Spleen (tissue), 11 donors: ENCODE measurements around the gene ATP10A. TPM values are rescaled to one million over a fixed set of nuclear protein-coding genes. Genes with fewer than 3 reads are reported as not detected.

Experiments
- DNase-seq: peaks from one replicate; pipeline ENCODE4 v3.0.0-alpha.2; 2020
- H3K27ac ChIP-seq, 8 donors: fragments of 200-600 bp; sonication (generic) in 7 of 8; 1 replicate in 4 of 8; 2 replicates in 4 of 8; pipeline versions ENCODE4 v1.5.0 to v1.8.0; 2016 to 2021; ENCODE audit warnings: inconsistent platforms in 4 of 8, mild to moderate bottlenecking in 4 of 8, moderate library complexity in 1 of 8
- H3K27me3 ChIP-seq, 7 donors: fragments of 200-600 bp; sonication (generic) in 6 of 7; replicated peaks in 1 of 7; 1 replicate in 4 of 7; 2 replicates in 3 of 7; pipeline versions ENCODE4 v1.5.0 to v1.8.0; 2016 to 2021; ENCODE audit warnings: inconsistent platforms in 3 of 7, mild to moderate bottlenecking in 1 of 7
- H3K36me3 ChIP-seq, 6 donors: fragments of 200-600 bp; sonication (generic) in 5 of 6; 1 replicate in 4 of 6; 2 replicates in 2 of 6; pipeline versions ENCODE4 v1.5.0 to v1.8.0; 2016 to 2021; ENCODE audit warnings: inconsistent platforms in 2 of 6
- H3K4me1 ChIP-seq, 6 donors: fragments of 200-600 bp; sonication (generic) in 5 of 6; 1 replicate in 3 of 6; 2 replicates in 3 of 6; pipeline versions ENCODE4 v1.5.0 to v1.8.0; 2016 to 2021; ENCODE audit warnings: inconsistent platforms in 3 of 6
- H3K4me3 ChIP-seq, 8 donors: fragments of 200-600 bp; sonication (generic) in 7 of 8; 1 replicate in 4 of 8; 2 replicates in 4 of 8; pipeline versions ENCODE4 v1.5.0 to v1.8.0; 2016 to 2021; ENCODE audit warnings: inconsistent platforms in 4 of 8, mild to moderate bottlenecking in 4 of 8, moderate library complexity in 2 of 8
- H3K9me3 ChIP-seq, 8 donors: fragments of 200-600 bp; sonication (generic) in 7 of 8; 1 replicate in 4 of 8; 2 replicates in 4 of 8; pipeline versions ENCODE4 v1.5.0 to v1.8.0; 2016 to 2021; ENCODE audit warnings: inconsistent platforms in 4 of 8
- POLR2A ChIP-seq, 3 donors: fragments of 450-650 bp; IDR thresholded peaks; one replicate each; pipeline ENCODE4 v1.5.1; 2017; ENCODE audit warnings: antibody characterized with exemption in 3 of 3, mild to moderate bottlenecking in 1 of 3
- POLR2AphosphoS5 ChIP-seq, 3 donors: sonication (generic); formaldehyde crosslinking; IDR thresholded peaks; one replicate each; pipeline ENCODE4 v1.5.1; 2017; ENCODE audit warnings: antibody characterized with exemption in 3 of 3
- WGBS, 5 donors: extraction: QIAGEN DNeasy Blood & Tissue Kit in 3 of 5; methylation state at CpG; one replicate each; pipeline versions ENCODE4 v1.1.5 to v1.1.7; 2013 to 2018; 5-methylcytosine and 5-hydroxymethylcytosine counted together
- intact Hi-C: fragments of 100-400 bp; cut with DNase I; formaldehyde crosslinking; loops from one replicate; pipeline ENCODE4 v1.15.0; 2023; ENCODE audit warnings: low total_unique reads
- polyA plus RNA-seq, 3 donors: library from polyadenylated mRNA; stranded (reverse); fragments of 200-250 nt; gene quantifications; one replicate each; pipeline ENCODE4 v1.2.1, GENCODE V29; 2013
- total RNA-seq, 7 donors: library from RNA; depleted of rRNA in 3 of 7; stranded (reverse); fragments of >200 nt in 3 of 7; fragmentation: NEBNext Ultra II Directional in 4 of 7; extraction: Animal tissue kit (Norgen Biotek cat#: 25700) in 4 of 7; gene quantifications; one replicate each; pipeline versions ENCODE4 v1.1.0 to v1.2.1, GENCODE V29; 2016 to 2021
- TF ChIP-seq, protein P1 (sequence below), 11 experiments: fragments of 200-600 bp in 7 of 11; fragments of 450-650 bp in 4 of 11; sonication (generic) in 4 of 11; IDR thresholded peaks in 8 of 11; conservative IDR thresholded peaks in 3 of 11; 1 replicate in 7 of 11; 2 replicates in 4 of 11; pipeline versions ENCODE4 v1.4.0 to v1.8.0; 2016 to 2021; ENCODE audit warnings: antibody characterized with exemption in 11 of 11, inconsistent platforms in 4 of 11, mild to moderate bottlenecking in 1 of 11
- donor health status: healthy with polysubstance abuse.
- donor health status: DM: no; HTN: no; CAD: no; lungs with moderate emphysema.
- donor health status: DM: no; HTN: no; CAD: no.
- donor health status: Bipolar disorder and iron deficiency.
- donor health status: healthy.
- donor health status: DM: no; HTN: no; CAD: no.
- donor health status: DM: yes; HTN: yes; CAD: no.

Gene ATP10A
- total and polyA plus RNA-seq, 10 donors = 0.54 to 8.6 (median 2.7) TPM

DNA sequence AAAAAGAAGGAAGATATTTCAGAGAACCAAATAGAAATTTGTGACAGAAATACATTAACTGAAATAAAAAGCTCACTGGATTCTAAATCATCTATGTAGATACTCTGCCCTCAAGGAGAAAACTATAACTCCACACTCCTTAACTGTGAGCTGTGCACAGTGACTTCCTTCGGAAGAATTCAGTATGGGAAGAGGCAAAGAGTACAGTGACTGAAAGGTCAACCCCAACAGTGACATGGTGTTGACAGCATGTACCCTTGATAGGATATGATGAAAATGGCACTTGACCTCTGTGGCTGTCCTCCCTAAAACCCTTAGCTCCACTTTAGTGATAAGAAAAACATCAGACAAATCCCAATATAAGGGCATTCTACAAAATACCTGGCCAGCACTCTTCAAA, 165.5 kb downstream of the ATP10A start:
- Histone ChIP-seq H3K4me1 (no peaks in the 10 kb centered on the region), H3K9me3 (no peaks in the 10 kb centered on the region), H3K27me3 (no peaks in the 10 kb centered on the region), H3K36me3 (no peaks in the 10 kb centered on the region), H3K27ac (no peak overlapping the region), H3K4me3 (no peak overlapping the region)
- intact Hi-C loops = no loop called here
- WGBS, 5 donors = 67 to 94% (median 77%) methylated on average over 1 of the region's 1 CpG
- DNase-seq = no peak
- no peak for TF ChIP-seq POLR2AphosphoS5 (IDR thresholded peaks at IDR 0.05)
- TF ChIP-seq, protein P1, sequence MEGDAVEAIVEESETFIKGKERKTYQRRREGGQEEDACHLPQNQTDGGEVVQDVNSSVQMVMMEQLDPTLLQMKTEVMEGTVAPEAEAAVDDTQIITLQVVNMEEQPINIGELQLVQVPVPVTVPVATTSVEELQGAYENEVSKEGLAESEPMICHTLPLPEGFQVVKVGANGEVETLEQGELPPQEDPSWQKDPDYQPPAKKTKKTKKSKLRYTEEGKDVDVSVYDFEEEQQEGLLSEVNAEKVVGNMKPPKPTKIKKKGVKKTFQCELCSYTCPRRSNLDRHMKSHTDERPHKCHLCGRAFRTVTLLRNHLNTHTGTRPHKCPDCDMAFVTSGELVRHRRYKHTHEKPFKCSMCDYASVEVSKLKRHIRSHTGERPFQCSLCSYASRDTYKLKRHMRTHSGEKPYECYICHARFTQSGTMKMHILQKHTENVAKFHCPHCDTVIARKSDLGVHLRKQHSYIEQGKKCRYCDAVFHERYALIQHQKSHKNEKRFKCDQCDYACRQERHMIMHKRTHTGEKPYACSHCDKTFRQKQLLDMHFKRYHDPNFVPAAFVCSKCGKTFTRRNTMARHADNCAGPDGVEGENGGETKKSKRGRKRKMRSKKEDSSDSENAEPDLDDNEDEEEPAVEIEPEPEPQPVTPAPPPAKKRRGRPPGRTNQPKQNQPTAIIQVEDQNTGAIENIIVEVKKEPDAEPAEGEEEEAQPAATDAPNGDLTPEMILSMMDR (IDR thresholded peaks at IDR 0.05 in 8 of 11, conservative IDR thresholded peaks at IDR 0.05 in 3 of 11) = no peak
- no peak for TF ChIP-seq POLR2A (IDR thresholded peaks at IDR 0.05)

DNA sequence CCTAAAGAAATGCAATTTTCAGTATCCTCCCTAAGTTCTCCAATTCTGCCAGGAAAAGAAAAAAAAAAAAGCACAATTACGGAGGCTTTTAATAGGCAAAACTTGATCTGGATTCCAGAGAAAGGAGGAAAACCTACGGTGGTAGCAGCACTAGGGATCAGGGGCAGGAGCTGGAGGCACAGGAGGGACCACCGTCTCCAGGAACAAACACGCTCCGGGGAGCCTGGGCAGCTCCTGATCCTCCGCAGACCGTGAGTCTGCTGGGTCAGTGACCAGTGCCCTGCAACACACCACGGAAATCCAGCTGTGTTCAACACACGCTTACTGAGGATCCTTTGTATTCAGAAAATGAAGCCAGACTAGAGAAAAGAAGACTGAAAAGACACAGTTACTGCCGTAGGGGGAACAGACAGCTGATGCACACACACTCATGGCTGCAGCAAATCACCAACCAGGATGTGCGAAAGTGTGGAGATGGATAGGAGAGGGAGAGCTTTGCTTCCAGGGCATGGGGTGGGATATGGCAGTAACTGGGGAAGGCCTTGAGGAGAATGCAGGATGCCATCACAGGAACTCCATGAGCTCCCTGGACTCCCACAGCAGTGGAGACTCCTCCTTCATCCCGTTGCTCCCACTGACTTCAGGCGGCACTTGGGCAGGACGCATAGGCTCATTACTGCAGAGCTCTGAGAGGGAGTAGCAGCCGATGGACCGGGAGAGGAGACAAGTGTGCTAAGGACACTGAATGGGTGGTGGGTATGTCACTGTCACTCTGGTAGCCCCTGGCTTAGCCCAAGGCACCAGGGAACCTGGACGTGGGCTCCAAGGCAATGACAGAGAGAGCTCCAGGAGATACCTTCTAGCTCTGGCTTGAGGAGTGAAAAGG, 167.0 kb downstream of the ATP10A start:
- DNase-seq = peak; percentile 38
- Histone ChIP-seq H3K27me3 (no peaks in the 10 kb centered on the region), H3K4me1 (no peaks in the 10 kb centered on the region), H3K36me3 (no peaks in the 10 kb centered on the region), H3K4me3 (no peak overlapping the region), H3K27ac (no peak overlapping the region), H3K9me3 (no peaks in the 10 kb centered on the region)
- WGBS, 5 donors = 89 to 97% (median 90%) methylated on average over 17 of the region's 17 CpGs
- TF ChIP-seq, protein P1 (IDR thresholded peaks at IDR 0.05 in 8 of 11, conservative IDR thresholded peaks at IDR 0.05 in 3 of 11) = no peak
- TF ChIP-seq POLR2AphosphoS5 (IDR thresholded peaks at IDR 0.05) (no peak), POLR2A (IDR thresholded peaks at IDR 0.05) (no peak)
- intact Hi-C loops = no loop called here

DNA sequence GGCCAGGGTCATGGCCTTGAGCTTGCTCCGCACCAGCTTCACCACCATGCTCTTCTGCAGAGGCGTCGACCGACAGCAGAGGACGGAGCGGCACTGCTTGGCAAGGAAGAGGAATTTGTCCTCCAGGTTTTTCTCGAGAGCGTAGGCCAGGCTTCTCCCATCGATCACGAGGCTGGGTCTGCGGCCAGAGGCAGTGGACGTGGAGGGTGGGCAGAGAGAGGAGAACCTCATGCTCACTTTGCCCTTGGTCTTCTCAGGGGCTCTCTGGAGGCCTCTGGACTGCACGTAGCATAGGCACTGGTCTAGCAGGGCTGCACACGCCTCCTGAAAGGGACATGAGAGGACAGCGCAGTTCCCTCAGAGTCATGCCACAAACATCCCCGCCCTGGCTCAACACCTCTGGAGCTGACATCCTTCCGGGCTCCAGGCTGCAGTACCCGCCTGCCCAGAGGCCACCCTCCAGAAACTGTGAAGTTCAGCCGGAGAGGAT, 168.3 kb downstream of the ATP10A start:
- 75 to 93% (median 90%) methylated on average over 17 to 19 of the region's 19 CpGs for WGBS, 5 donors
- H3K27ac ChIP-seq = no peak overlapping the region
- H3K36me3 ChIP-seq = no peaks in the 10 kb centered on the region
- no peak overlapping the region for H3K4me3 ChIP-seq
- intact Hi-C loops = no loop called here
- no peaks in the 10 kb centered on the region for H3K27me3 ChIP-seq
- no peaks in the 10 kb centered on the region for H3K9me3 ChIP-seq
- TF ChIP-seq POLR2A (IDR thresholded peaks at IDR 0.05) (no peak), POLR2AphosphoS5 (IDR thresholded peaks at IDR 0.05) (no peak)
- TF ChIP-seq, protein P1 (IDR thresholded peaks at IDR 0.05 in 8 of 11, conservative IDR thresholded peaks at IDR 0.05 in 3 of 11) = no peak
- H3K4me1 ChIP-seq = no peaks in the 10 kb centered on the region
- peak; percentile 59 for DNase-seq

DNA sequence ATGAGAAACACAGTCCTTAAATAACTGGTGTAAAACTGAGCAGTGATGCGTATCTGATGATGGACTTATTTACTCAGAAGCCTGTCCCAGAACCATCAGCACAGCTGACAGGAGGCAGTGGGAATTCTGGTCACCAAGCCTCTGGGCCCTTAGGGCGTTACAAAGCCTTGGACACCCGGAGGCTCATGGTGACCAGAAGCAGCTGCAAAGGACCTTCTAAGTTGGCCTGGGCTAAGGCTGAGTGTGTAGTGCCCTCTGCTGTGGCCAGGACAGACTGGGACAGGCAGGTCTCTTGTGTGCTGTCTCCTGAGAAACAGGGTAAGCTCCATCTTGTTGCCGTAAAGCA, 168.9 kb downstream of the ATP10A start:
- intact Hi-C loops = no loop called here
- no peak overlapping the region for H3K4me3 ChIP-seq
- no peaks in the 10 kb centered on the region for H3K36me3 ChIP-seq
- TF ChIP-seq, protein P1 (IDR thresholded peaks at IDR 0.05 in 8 of 11, conservative IDR thresholded peaks at IDR 0.05 in 3 of 11) = peak in 1 of 11 experiments; percentile 1
- TF ChIP-seq POLR2AphosphoS5 (IDR thresholded peaks at IDR 0.05) = no peak
- no peak for TF ChIP-seq POLR2A (IDR thresholded peaks at IDR 0.05)
- H3K27me3 ChIP-seq = no peaks in the 10 kb centered on the region
- no peak overlapping the region for H3K27ac ChIP-seq
- 83 to 93% (median 87%) methylated on average over 4 of the region's 4 CpGs for WGBS, 5 donors
- H3K4me1 ChIP-seq = no peaks in the 10 kb centered on the region
- peak; percentile 29 for DNase-seq
- no peaks in the 10 kb centered on the region for H3K9me3 ChIP-seq
